GM19193 (cell line): ENCODE measurements around the gene FERMT3.
A peak's percentile ranks its signal among the peaks of the same experiment; 100 is the strongest.

Experiments
- POLR2A ChIP-seq: IDR thresholded peaks from 4 replicates; pipeline ENCODE4 v1.6.1; 2011; ENCODE audit not compliant: insufficient read depth, insufficient read length; ENCODE audit errors: extremely low read depth

FERMT3 gene

DNA sequence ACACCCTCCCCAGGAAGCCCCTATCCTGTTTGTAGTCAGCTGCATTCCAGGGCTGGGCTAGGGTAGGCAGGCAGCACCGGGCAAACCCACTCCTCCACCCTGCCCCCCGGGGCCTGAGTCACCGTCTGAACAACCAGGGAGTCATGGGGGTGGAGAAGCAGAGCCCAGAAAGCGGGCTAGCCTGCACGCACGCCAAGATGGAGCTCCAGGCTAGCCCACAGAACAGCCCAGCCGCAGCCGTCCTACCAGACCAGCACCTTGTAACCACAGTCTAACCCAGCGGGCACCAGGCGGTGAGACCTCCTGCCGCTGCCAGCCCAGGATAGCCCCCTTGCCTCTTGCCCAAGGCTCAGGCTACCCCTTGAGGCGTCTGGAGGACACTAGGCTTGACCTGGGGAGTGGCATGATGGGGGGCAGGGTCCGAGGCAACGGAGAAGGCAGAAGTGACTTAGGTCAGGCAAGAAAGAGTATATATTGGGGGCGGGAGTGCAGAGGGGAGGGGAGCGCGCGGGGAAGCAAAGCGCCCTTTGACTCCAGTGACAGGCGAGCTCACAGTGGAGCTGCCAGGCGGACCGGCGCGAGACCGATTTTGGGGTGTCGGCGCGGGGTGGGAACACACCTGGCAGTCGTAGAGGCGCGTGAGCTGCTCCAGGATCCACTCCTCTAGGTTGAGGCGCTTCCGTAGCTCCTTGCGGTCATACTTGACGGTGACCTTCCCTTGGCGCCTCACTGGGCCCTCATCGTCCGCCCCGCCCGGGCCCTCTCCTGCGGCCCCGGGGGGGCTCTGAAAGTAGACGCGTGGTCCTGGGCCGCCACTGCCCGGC lies 39.5 kb downstream of the FERMT3 start:
- peak; percentile 11 for TF ChIP-seq POLR2A

DNA sequence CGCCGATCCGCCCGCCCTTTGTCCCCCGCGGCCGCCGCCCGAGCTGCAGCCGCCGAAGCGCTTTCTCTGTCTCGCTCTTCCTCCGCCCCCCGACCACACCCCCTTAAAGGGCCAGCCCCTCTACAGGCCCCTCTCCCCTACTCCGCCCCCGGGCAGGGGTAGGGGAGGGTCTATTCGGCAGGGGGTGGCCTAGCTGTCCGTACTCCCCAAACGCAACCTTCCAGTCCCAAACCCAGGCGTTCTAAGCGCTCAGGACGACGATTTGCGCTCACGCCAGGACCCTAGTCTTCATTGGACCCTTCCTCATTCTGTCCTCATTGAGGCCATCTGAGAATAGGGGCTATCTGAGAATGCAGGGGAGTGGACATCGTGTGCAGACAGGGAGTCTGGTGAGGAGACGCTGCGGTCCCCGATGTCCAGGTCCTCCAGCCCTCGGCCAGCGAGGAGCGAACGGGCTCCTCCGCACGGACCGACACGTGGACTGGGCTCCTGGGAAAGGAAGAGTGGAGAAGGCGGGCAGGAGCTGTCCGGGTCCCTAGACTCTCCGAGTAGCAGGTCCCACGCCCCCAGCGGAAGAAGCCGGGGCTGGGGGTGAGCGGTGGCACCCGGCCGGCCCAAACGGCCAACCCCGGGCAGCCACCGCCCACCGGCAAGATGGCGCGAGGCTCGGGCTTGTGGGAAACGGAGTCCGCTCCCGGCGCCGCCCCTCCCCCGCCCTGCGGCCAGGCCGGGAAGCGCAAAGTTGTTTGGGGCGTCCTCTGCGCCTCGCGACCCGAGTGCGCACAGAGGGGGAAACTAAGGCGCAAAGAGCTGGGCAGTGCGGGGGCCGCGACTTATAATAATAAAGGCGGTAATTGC lies 40.6 kb downstream of the FERMT3 start, which contains the start of gene PPP1R14B:
Gene PPP1R14B (minus strand): TSS at position 73 of the 858 bp plus-strand sequence. CDS start 270 bp downstream, outside the sequence.
- no peak for TF ChIP-seq POLR2A

DNA sequence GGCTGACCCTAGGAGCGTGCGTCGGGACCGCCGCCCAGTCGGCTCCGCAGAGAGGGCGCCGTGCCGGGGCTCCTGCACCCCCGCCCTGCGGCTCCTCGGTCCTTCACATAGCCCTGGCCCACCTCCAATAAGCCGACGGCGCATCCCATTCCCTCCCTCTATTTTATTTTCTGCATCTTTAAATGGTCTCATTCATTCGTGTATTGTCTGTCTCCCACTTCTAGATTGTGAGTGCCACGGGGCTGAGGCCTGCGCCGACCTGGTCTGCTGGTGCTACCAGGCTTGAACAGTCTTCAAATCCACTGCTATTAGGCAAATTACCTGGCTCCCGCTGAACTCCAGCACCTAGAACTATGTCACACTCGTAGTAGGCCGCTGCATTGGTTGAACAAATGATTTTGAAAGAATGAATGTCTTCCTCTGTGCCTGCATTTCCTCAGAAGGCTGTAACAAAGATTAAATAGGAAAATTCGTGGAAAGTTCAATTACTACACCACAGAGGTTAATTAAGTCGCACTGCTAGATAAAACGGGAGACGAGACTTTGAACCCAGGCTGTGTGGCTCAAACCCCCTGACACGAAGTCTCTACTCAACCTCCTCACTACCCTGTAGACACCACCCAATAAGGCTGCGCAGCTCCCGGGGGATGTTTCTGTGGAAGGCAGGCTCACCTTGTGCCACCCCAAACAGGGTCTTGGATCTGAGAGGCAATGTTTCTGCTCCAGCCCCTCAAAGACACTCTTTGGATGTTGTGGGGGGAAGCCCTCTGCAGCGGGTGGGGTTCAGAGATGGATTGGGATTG lies 41.4 kb downstream of the FERMT3 start:
- TF ChIP-seq POLR2A = no peak

DNA sequence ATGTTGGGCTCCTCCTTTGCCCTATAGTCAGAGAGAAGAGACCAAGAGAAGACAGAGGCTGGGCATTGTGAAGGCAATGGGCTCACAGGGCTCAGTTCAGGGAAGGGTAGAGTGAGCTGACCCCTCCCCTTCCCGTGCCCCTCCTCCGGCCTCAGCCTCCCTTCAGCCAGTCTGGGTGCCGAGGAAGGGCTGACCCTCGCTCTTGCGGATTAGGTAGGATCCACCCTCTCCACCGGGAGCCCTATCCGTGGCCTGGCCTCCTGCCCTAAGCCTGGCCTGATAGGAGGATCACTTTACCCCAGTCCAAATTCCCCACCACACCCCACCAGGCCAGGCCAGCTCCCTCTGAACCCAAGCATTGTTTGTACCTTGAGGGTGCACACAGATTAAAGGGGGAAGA lies 42.1 kb downstream of the FERMT3 start:
- no peak for TF ChIP-seq POLR2A

DNA sequence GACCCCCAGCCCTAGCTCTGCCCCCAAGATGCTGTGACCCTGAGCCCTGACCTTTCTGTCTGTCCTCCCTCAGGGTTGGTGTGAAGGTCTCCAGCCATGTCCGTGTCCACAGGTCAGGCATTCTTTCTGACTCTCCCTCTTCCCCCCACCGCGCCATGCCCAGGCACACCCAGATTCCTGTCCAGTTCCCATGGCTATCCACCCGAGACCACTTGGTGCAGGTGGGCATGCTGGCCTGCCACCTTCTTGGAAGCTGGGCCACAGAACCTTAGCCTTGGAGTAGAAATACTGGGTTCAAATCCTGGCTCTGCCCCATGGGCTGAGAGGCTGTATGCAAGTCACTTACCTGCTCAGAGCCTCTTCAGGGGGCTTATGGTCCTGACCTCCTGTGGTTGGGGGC lies 42.5 kb downstream of the FERMT3 start:
- no peak for TF ChIP-seq POLR2A

DNA sequence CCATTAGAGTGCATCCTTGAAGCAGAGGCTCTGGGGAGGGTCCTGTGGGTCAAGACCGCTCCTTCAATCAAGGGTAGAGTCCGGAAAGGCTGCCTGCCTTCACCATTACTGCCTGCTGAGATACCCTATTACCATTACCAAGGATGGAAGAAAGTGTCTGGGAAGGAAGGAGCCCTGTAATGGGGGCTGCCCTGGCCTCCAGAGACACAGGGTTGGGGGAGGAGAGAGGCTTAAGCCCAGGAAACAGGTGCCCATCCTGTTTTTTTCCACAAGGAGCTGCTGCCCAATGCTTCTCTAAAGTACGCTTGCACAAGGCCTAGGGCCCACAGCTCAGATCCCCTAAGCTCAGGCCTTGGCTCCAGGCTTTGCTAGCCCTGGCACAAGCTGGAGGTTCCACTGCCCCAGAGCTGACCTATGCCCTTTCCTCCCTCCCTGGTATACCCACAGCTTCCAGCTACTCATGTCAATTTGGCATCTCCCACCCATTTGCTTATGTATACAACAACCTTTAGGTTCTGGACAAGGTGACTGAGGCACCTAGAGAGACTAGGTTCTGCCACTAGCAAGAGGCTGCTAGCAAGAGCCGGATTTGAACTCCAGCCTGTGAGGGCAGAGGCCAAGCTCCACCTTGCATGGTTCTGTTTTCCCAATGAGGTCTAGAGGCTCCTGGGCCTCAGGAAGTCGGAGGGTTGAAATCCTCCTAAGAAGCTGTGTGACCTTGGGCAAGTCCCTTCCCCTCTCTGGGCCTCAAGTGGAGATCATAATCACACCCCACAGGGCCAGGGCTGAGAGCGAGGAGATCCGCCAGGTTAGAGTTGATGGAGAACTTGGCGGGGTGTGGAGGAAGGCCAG lies 43.3 kb downstream of the FERMT3 start:
- no peak for TF ChIP-seq POLR2A

DNA sequence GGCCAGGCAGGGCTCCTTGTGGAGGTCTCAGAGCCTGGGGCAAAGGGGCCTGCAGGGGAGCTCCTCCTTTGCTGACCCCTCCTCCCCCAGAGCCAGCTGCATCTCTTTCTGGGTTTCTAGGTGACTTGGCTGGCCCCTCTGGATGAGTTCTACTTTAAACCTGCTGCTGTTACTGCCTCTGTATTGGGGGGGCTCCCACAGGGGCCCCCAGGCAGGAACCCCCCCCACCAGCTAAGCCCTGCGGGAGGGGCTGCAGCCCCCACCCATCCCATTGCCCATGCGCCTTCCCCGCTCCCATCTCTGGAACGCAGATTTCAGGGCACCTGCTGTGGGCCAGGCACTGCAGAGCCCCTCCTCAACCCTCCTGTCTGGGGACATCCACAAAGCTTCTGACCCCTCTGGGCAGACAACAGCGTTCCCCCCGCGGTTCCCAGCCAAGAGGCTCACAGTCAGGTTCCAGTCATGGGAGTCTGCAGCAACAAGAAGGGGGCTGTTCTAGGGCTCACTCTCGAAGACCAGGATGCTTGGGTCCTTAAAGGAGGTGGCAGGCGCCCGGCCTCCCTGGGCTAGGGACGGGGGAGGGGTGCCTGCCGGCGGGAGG lies 44.0 kb downstream of the FERMT3 start:
- TF ChIP-seq POLR2A = no peak

DNA sequence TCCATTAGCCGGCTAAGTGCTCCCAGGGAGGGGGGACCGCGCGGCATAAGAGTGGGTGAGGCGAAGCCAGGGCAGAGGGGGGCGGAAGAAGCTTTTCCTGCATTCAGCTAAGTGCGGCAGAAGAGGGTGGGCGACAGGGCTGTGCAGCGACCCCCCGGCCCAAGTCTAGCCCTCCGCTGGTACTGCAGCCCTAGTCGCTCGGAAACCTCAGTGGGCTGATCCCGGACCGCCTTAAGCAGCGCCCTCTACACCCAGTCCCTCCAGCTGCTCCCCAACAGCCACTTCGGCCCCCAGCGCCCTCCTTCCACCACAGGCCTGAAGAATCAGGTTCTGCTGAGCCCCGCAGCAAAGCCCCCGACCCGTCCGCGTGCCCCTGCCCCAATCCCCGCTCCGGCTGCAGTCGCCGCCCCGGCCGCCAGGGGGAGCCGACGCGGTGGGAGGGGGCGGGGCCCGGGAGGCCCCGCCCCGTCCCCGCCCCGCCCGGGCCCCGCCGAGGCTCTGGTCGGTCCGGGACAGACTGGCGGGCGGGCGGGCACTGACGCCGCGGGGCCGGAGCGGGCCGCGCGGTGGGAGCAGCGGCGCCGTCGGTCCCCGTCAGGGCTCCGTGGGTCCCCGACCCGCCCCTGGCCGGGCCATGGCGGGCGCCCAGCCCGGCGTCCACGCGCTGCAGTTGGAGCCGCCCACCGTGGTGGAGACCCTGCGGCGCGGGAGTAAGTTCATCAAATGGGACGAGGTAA lies 44.7 kb downstream of the FERMT3 start, which contains the start of gene PLCB3:
Gene PLCB3 (plus strand): TSS at position 515 of the 737 bp plus-strand sequence. CDS start 120 bp downstream, at position 635.
- peak; percentile 48 for TF ChIP-seq POLR2A

DNA sequence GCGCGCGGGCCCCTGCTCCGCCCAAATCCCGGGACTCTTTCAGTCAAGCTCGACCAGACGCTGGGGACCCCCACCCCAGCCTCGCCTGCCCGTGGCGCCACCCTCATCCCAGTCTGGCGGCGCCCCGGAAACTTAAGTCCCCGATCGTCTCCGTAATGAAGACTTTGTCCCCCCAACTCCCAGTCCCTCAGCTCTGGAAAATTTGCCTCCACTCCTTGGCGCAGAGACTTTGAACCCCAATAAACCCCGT lies 45.2 kb downstream of the FERMT3 start:
- TF ChIP-seq POLR2A = no peak

DNA sequence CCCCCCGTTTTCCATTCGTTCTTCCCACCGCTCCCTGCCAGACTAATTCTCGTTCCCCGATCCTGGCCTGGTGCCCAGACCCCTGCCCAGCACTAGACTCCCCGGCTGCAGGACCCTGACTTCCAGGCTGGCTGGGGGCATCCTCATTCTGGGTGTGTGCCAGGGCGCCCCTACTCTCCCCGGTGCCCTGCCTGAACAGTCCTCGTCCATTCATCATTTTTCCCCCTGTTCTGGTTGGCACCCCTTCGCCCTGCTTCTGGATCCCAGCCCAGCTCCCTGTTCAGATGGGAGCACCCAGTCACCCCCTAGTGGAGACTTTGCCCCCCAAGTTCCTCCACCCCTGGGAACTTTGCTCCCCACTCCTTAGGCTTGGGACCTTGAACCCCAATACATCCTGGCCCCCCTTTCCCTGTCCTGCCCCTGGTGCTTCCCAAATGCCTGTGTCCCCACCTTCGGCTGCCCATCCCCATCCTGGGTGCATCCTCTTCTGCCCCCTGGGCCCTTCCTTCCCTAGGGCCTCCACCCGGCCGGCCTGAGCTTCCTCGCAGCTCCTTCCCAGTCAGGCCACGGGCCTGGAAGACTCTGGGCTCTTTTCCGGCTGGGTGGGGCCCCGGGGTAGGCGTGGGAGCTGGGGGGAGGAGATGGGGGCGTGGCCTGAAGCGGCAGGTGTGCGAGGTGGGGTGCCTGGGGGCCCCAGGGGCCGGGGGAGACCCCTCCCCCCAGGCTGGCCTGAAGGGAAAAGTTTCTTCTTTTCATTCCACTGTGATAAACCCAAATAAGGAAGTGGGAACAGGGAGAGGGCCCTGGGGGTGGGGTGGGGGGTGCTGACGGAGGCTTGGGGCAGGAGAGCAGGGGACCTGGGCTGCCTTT lies 45.7 kb downstream of the FERMT3 start:
- TF ChIP-seq POLR2A = no peak

DNA sequence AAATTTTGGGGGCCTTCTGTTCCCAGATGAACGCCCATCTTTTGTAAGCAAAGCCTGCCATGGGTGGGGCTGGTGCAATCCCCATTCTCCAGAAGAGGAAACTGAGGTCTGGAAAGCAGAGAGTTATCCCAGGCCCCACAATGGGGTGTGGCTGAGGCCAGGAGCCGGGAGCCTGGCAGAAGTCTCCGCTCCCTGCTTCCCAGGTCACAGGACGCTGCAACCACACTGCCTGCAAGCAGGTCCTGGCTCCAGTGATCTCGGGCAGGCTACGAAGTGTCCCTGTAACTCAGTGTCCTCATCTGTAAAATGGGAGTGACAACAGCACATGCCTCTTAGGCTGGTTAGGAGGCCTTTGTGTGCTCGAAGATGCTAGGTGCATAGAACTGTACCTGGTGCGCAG lies 46.5 kb downstream of the FERMT3 start:
- TF ChIP-seq POLR2A = no peak

DNA sequence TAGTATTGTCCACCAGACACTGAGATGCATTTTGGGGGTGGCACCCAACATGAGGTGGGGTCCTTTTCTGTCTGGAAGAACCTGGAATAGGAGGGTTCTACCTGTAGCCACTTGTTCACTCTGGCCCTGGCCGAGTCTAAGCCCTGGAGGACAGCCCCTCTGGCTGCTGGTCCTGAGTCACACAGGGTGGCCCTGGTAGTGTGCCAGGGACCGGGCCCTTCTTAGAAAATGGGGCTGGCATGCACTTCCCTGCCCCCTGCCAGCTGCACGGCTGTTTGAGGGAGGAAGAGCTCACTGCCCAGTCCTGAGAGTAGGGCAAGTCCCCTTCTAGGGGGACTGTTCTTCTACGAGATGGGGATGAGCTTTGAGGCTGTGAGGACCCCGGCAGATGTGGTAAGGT lies 47.0 kb downstream of the FERMT3 start:
- no peak for TF ChIP-seq POLR2A
